ENCODE data around the gene SLIT3.

SLIT3 gene

DNA sequence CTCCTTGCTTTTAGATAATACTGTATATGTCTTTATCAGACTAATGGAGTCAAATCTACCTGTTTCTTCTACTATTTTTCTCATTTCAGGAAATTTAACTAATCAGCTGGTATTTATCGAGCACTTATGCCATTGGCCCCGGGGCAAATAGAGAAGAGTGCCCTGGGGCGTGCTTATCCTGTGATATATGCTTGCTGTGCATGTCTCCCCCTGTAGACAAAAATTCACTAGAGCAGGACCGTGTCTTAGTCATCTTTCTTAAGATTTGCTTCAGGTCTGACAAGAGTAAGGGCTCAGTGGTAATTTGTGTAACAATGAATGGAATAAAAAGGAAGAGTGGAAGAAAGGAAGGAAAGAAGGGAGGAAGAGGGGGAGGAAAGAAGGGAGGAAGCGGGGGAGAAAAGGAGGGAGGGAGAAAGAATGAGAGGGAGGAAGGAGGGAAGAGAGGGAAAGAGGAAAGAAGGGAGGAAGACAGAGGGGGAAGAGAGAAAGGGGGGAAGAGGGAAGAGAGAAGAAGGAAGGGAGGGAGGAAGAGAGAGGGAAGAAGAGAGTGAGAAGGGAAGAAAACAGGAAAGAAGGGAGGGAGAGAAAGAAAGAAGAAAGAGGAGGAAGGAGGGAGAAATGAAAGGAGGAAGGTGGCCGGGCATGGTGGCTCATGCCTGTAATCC, 426.1 kb downstream of the SLIT3 start:
- 0 out of 2 replicates have a peak overlapping the region, but pooled peaks have one; percentile 36 for H2AFZ ChIP-seq (ENCODE audit: low read length)
- TF ChIP-seq EZH2phosphoT487 (IDR thresholded peaks at IDR 0.05; ENCODE audit: borderline replicate concordance) = no peak
- TF ChIP-seq, protein P1, sequence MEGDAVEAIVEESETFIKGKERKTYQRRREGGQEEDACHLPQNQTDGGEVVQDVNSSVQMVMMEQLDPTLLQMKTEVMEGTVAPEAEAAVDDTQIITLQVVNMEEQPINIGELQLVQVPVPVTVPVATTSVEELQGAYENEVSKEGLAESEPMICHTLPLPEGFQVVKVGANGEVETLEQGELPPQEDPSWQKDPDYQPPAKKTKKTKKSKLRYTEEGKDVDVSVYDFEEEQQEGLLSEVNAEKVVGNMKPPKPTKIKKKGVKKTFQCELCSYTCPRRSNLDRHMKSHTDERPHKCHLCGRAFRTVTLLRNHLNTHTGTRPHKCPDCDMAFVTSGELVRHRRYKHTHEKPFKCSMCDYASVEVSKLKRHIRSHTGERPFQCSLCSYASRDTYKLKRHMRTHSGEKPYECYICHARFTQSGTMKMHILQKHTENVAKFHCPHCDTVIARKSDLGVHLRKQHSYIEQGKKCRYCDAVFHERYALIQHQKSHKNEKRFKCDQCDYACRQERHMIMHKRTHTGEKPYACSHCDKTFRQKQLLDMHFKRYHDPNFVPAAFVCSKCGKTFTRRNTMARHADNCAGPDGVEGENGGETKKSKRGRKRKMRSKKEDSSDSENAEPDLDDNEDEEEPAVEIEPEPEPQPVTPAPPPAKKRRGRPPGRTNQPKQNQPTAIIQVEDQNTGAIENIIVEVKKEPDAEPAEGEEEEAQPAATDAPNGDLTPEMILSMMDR (conservative IDR thresholded peaks at IDR 0.05; ENCODE audit: low read length) = peak; percentile 59
- no peaks in the 10 kb centered on the region for H3K27me3 ChIP-seq (ENCODE audit: insufficient read depth, low read length, poor library complexity, severe bottlenecking)
- H3K4me3 ChIP-seq (ENCODE audit: low read length, poor library complexity, severe bottlenecking) = no peak overlapping the region
- H4K20me1 ChIP-seq (ENCODE audit: insufficient read depth, low read length, poor library complexity, severe bottlenecking) = no peaks in the 10 kb centered on the region
- H3K4me2 ChIP-seq (ENCODE audit: low read depth, low read length, poor library complexity, severe bottlenecking) = no peak overlapping the region
- no peaks in the 10 kb centered on the region for H3K79me2 ChIP-seq (ENCODE audit: insufficient read depth, low read length)
- H3K9ac ChIP-seq (ENCODE audit: low read depth, low read length, poor library complexity, severe bottlenecking) = peak overlapping the region; percentile 60
- no peaks in the 10 kb centered on the region for H3K9me2 ChIP-seq (replicated peaks; ENCODE audit: low read depth, low read length)
- no peaks in the 10 kb centered on the region for H3K9me3 ChIP-seq (ENCODE audit: insufficient read depth, low read depth, low read length)
- H3K4me1 ChIP-seq (ENCODE audit: insufficient read depth, low read length, poor library complexity, severe bottlenecking) = peaks cover 61% of the 10 kb centered on the region
- peaks cover 7% of the 10 kb centered on the region; the same call in 1 of the 2 replicates for H3F3A ChIP-seq (ENCODE audit: low read depth)
- no peaks in the 10 kb centered on the region for H3K36me3 ChIP-seq (ENCODE audit: insufficient read depth, low read length)

DNA sequence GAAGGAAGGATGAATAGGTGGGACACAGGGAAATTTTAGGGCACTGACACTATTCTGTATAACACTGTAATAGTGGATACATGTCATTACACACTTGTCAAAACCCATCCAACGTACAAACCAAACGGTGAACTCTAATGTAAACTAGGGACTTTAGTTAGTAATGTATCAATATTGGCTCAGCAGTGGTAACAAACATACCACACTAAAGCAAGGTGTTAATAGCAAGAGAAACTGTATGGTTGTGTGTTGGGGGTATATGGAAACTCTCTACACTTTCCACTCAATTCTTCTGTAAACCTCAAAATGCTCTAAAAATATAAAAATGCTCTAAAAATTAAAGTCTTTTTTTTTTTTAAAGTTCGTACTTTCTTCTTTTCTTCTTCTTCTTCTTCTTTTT, 428.7 kb downstream of the SLIT3 start:
- Histone ChIP-seq H3K9ac (ENCODE audit: low read depth, low read length, poor library complexity, severe bottlenecking) (no peak overlapping the region), H4K20me1 (ENCODE audit: insufficient read depth, low read length, poor library complexity, severe bottlenecking) (no peaks in the 10 kb centered on the region), H3K4me3 (ENCODE audit: low read length, poor library complexity, severe bottlenecking) (no peak overlapping the region), H2AFZ (ENCODE audit: low read length) (no peak overlapping the region), H3F3A (ENCODE audit: low read depth) (no peaks in the 10 kb centered on the region), H3K9me2 (replicated peaks; ENCODE audit: low read depth, low read length) (no peaks in the 10 kb centered on the region), H3K27me3 (ENCODE audit: insufficient read depth, low read length, poor library complexity, severe bottlenecking) (no peaks in the 10 kb centered on the region), H3K4me1 (ENCODE audit: insufficient read depth, low read length, poor library complexity, severe bottlenecking) (peaks cover 38% of the 10 kb centered on the region), H3K79me2 (ENCODE audit: insufficient read depth, low read length) (no peaks in the 10 kb centered on the region), H3K4me2 (ENCODE audit: low read depth, low read length, poor library complexity, severe bottlenecking) (no peak overlapping the region), H3K36me3 (ENCODE audit: insufficient read depth, low read length) (no peaks in the 10 kb centered on the region), H3K9me3 (ENCODE audit: insufficient read depth, low read depth, low read length) (no peaks in the 10 kb centered on the region)
- TF ChIP-seq, protein P1 (conservative IDR thresholded peaks at IDR 0.05; ENCODE audit: low read length) = no peak
- TF ChIP-seq EZH2phosphoT487 (IDR thresholded peaks at IDR 0.05; ENCODE audit: borderline replicate concordance) = no peak

DNA sequence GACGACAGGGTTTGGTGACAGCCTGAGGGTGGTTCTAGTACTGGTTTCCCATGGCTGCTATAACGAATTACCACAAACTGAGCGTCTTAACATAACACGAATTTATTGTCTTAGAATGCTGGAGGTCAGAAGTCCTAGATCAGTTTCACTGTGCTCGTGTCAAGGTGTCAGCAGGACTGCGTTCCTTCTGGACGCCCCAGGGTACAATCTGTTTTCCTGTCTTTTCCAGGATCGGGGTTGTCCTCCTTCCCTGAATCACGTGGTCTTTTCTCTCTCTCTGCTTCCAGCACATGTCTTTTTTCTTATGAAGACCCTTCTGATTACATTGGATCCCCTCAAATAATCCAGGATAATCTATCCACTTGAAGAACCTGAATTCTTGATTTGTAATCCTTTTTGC, 430.0 kb downstream of the SLIT3 start:
- H3K36me3 ChIP-seq (ENCODE audit: insufficient read depth, low read length) = no peaks in the 10 kb centered on the region
- H3K4me3 ChIP-seq (ENCODE audit: low read length, poor library complexity, severe bottlenecking) = no peak overlapping the region
- H3K4me1 ChIP-seq (ENCODE audit: insufficient read depth, low read length, poor library complexity, severe bottlenecking) = peaks cover 25% of the 10 kb centered on the region
- no peaks in the 10 kb centered on the region for H3K9me2 ChIP-seq (replicated peaks; ENCODE audit: low read depth, low read length)
- H3F3A ChIP-seq (ENCODE audit: low read depth) = no peaks in the 10 kb centered on the region
- H3K27me3 ChIP-seq (ENCODE audit: insufficient read depth, low read length, poor library complexity, severe bottlenecking) = no peaks in the 10 kb centered on the region
- no peak overlapping the region for H3K4me2 ChIP-seq (ENCODE audit: low read depth, low read length, poor library complexity, severe bottlenecking)
- TF ChIP-seq, protein P1 (conservative IDR thresholded peaks at IDR 0.05; ENCODE audit: low read length) = no peak
- TF ChIP-seq EZH2phosphoT487 (IDR thresholded peaks at IDR 0.05; ENCODE audit: borderline replicate concordance) = no peak
- H3K79me2 ChIP-seq (ENCODE audit: insufficient read depth, low read length) = no peaks in the 10 kb centered on the region
- H3K9me3 ChIP-seq (ENCODE audit: insufficient read depth, low read depth, low read length) = no peaks in the 10 kb centered on the region
- H3K9ac ChIP-seq (ENCODE audit: low read depth, low read length, poor library complexity, severe bottlenecking) = peak overlapping the region; percentile 22
- no peak overlapping the region for H2AFZ ChIP-seq (ENCODE audit: low read length)
- no peaks in the 10 kb centered on the region for H4K20me1 ChIP-seq (ENCODE audit: insufficient read depth, low read length, poor library complexity, severe bottlenecking)

Measured in Loucy (cell line).